AG04449 (cell line): ENCODE data around the gene ZNF705A.
"Not testable (repeated sequence)": the region's sequence is repeated elsewhere in the genome, so short reads cannot be mapped to it uniquely, and the experiment has no call there.

Source experiments
- CTCF ChIA-PET: fragments of 350-600 bp; formaldehyde crosslinking; extraction: SDS; loops from one replicate; lab custom pipeline; 2021; ENCODE audit warnings: antibody characterized with exemption; lab: Yijun Ruan, JAX
- POLR2A ChIA-PET: fragments of 400-600, 350-600 bp; formaldehyde crosslinking; extraction: SDS; loops from one replicate; lab custom pipeline; 2020; ENCODE audit warnings: antibody characterized with exemption, inconsistent platforms; lab: Yijun Ruan, JAX
- DNase-seq: peaks from one replicate; pipeline ENCODE4 v3.0.0-alpha.2; 2010; ENCODE audit warnings: low read depth, low spot score
- H3K4me3 ChIP-seq: 2 replicates; pipeline ENCODE4 v1.5.1; 2011; ENCODE audit warnings: low read depth, mild to moderate bottlenecking, control low read depth, low read length
- CTCF ChIP-seq: IDR thresholded peaks from one replicate; pipeline ENCODE4 v1.5.1; 2011; ENCODE audit warnings: mild to moderate bottlenecking, moderate library complexity, low read length, control low read depth, inconsistent platforms; ENCODE audit not compliant: insufficient read depth; ENCODE audit errors: missing control alignments

The ZNF705A gene

GRCh38 chr12:8223646-8224045 is 66.8 kb downstream of the ZNF705A start:
- H3K4me3 ChIP-seq, DNase-seq, POLR2A ChIA-PET: not testable (repeated sequence)
- CTCF ChIA-PET: interaction anchor here (0.8 kb wide), 1 partner anchor 115 kb away, joined by 3 read pairs; no protein-coding TSS in a partner anchor

- POLR2A ChIA-PET, H3K4me3 ChIP-seq, DNase-seq, CTCF ChIA-PET: not testable (repeated sequence)
These were observed 68.0 kb downstream of the ZNF705A start for GRCh38 chr12:8224782-8225181.

GRCh38 chr12:8226355-8226754 is 69.5 kb downstream of the ZNF705A start:
- no peak overlapping the region for H3K4me3 ChIP-seq
- no peak for DNase-seq
- POLR2A ChIA-PET: no interaction called here
- no peak for TF ChIP-seq CTCF
- CTCF ChIA-PET: interaction anchor here (1.4 kb wide), 1 partner anchor 118 kb away, joined by 5 read pairs; no protein-coding TSS in a partner anchor

- CTCF ChIA-PET: interaction anchor here (1.4 kb wide), 1 partner anchor 118 kb away, joined by 5 read pairs; no protein-coding TSS in a partner anchor
- POLR2A ChIA-PET, DNase-seq: not testable (repeated sequence)
- H3K4me3 ChIP-seq: peak within 1 kb of the TSS; percentile 27
These were observed 70.3 kb downstream of the ZNF705A start, which contains the start of gene FAM90A1 for GRCh38 chr12:8226992-8227731. Gene FAM90A1, minus strand, starts transcription at chr12:8227618. Its CDS starts 2,786 bp downstream, at chr12:8224832.

- POLR2A ChIA-PET, CTCF ChIA-PET, DNase-seq: not testable (repeated sequence)
- peak overlapping the region; percentile 27 for H3K4me3 ChIP-seq
These were observed 70.9 kb downstream of the ZNF705A start for GRCh38 chr12:8227732-8228077.

GRCh38 chr12:8228607-8229006 is 71.8 kb downstream of the ZNF705A start:
- H3K4me3 ChIP-seq, DNase-seq, POLR2A ChIA-PET: not testable (repeated sequence)
- CTCF ChIA-PET: interaction anchor here (1.1 kb wide), 1 partner anchor 120 kb away, joined by 3 read pairs; no protein-coding TSS in a partner anchor

GRCh38 chr12:8229486-8229885 is 72.7 kb downstream of the ZNF705A start:
- H3K4me3 ChIP-seq, DNase-seq, POLR2A ChIA-PET, CTCF ChIA-PET: not testable (repeated sequence)
